GM19025 (cell line): ENCODE measurements around the gene HOXD11.

Experiments used
- ATAC-seq: cut with Tn5 transposase; IDR thresholded peaks from one replicate; pipeline ENCODE4 v1.9.1; 2021; ENCODE audit warnings: mild to moderate bottlenecking, low read depth, moderate library complexity; ENCODE audit not compliant: unreplicated experiment

The HOXD11 gene

DNA sequence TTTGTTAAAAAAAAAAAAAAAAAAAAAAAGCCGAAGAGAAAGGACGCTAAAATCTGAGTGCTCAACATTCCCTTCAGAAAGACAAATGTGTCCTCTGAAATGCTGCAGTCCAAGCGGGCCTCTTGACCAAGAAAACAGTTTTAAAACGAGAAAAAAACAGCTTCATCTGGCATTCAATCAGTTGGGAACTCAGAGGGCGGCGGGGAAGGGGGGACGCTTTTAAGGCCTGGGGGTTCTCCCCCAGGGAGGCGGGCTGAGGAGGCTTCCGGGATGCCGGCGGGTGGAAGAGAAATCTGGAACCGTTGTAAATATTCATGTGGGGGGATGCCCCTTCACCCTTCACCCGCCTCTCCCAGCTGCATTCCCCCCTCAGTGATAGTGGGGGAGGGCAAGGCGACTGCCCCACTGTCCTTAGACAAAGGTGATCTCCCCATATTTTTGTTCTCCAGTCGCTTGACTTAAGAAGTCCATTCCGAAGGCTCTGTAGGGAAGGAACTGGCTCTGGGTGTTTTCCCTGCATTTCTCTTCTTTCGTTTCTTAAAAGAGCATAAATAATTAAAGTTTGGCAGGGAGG is 3.3 kb upstream of the HOXD11 start:
- no peak for ATAC-seq

DNA sequence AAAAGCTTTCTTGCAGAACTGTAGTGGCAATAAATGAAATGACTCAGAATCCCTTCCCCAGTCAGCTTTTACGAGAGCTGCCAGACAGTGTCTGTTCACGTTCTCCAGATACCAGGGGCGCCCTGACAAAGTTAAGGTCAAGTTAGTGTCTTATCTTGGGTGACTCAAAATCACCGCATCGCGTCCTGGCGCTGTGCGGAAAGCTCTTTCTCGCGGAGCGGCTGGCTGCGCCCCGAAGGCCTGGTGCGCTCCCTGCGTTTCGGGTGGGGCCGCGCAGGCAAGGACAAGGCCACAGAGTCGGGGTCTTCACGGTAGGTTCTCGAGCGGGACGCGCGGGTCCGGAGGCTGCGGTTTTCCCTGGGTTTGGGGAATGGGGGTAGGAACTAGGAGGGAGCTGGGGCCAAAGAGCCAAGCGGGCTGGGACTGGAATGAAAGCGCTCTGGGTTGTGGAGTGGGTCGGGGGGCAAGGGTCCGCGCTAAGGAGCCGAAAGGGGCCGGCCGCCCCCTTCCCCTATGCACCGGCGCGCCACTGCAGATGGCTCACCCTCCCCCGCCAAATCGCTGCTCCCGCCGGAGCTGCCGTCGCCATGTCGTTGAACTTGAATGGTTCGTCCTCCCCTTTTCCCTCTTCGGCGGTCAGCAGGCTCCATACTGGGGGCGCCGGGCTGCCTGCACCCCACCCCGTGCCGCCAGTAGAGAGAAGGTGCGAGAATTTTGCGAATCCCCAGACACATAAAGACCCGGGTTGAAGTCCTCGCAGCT is 2.6 kb upstream of the HOXD11 start:
- no peak for ATAC-seq

DNA sequence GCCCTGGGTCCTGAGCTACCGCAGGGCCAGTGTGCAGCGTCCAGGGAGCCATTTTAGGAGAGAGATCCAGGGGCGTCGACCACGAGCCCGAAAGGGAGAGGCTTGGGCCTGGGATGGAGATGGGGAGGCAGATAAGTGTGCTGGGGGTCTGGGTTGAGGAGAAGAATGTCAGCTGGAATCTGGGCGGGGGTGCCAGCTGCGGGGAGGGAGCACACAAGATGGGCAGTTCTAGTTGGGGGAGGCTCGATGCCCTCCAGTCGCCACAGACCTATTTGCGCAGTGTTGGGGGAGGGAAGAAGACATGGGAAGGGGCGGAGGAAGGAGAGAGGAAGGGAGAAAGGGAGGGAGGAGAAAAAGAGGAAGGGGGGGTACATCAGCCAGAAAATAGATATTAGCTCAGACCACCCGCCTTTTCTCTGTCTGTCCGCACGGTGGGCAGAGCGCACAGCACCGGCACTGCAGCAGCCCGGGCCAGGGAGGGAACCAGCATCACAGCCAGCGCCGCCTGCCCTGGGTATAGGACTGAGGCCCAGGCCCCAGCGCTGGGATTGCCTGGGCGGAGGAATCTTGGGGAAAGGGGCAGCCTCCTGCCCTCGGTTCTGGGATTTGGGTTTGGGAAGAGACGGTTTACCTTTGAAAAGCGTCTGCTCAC is 1.9 kb upstream of the HOXD11 start:
- ATAC-seq = no peak

DNA sequence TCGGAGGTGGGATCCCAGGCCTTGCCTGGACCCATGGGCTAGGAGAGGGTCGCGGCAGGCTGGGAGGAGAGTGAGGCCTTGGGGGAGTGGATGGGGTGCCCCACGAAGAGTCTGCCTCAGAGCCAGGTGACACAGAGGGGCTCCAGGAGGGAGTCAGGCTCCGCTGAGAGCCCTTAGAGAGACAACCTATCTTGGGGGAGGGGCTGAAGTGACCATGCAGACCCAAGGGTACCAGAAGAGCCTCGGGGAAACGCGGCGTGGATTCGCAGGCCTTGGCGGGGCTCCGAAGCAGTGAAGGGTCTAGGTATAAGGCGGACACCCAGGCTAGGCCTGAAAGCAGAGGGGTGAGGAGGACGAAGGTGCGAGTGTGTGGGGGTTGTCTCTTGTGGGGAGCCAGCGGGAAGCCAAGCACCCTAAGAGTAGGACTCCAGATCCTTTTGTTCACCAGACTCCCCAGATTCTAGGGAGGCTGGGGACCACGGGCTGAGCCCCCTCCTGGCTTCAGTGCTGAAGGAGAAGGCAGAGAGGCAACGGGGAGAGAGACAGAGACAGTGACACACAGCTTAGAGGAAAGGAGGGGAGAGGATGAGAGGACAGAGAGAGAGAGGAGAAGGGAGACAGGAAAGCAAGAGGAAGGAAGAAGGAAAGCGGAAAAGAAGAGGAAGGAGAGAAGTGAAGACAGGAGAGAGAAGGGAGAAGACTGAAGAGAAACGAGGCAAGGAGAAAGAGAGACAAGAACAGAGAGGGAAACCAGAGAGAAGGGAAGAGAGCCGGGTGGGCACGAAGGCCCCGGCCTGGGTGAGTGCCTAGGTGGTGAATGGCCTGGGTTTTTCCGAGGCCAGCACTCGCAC is 1.1 kb upstream of the HOXD11 start:
- no peak for ATAC-seq

DNA sequence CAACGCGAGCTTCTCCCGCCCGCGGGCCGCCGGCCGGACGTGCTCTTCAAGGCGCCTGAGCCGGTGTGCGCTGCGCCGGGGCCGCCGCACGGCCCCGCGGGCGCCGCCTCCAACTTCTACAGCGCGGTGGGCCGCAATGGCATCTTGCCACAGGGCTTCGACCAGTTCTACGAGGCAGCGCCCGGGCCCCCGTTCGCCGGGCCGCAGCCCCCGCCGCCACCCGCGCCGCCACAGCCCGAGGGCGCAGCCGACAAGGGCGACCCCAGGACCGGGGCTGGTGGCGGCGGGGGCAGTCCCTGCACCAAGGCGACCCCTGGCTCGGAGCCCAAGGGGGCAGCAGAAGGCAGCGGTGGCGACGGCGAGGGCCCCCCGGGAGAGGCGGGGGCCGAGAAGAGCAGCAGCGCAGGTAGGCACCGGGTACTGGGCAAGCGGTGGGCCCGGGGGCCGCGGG is 676 bp downstream of the HOXD11 start:
- no peak for ATAC-seq

DNA sequence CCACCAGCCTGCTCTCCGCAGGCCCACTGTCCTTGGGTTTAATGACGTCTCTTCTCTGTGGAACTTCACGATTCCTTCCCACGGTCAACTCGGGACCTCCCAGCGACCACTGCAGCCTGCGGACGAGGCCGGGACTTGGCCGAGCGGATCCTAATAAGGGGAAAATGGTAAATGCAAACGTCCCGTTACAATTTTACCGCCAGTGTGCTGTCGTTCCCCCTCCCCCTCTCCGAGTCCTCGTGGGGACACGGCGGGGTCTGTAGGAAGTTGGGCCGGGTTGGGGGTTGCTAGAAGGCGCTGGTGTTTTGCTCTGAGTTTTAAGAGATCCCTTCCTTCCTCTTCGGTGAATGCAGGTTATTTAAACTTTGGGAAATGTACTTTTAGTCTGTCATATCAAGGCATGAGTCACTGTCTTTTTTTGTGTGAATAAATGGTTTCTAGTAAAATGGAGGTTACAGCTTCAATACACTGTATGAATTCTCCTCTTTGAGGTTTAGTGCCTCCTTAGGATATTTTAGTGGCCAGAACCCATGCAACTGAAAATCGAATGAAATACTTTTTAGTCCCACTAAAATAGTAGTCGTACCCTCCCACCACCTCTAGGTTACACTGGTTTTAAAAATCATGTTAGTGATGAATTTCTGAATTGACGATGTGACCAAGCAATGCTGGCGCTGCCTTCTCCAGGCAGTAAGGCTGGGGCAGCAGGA is 2.3 kb downstream of the HOXD11 start:
- ATAC-seq = no peak

DNA sequence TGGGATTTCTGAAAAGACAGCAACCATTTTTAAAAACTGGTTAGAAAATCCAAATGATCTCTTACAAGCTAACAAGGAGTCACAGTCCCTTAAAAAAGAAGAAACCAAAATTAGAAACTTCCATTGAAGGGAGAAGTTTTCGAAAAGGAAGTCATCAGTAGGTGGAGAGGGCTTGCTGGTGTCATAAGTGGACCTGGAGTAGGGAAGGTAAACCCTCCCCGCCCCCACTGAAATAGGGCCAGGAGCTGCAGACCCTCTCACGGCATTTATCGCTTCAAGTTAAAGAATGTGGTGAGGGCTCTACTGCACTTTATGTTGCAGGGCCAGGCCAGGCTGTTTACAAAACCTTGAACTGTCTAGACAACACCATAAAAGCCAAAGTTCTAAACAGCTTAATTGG is 2.9 kb downstream of the HOXD11 start:
- ATAC-seq = no peak

DNA sequence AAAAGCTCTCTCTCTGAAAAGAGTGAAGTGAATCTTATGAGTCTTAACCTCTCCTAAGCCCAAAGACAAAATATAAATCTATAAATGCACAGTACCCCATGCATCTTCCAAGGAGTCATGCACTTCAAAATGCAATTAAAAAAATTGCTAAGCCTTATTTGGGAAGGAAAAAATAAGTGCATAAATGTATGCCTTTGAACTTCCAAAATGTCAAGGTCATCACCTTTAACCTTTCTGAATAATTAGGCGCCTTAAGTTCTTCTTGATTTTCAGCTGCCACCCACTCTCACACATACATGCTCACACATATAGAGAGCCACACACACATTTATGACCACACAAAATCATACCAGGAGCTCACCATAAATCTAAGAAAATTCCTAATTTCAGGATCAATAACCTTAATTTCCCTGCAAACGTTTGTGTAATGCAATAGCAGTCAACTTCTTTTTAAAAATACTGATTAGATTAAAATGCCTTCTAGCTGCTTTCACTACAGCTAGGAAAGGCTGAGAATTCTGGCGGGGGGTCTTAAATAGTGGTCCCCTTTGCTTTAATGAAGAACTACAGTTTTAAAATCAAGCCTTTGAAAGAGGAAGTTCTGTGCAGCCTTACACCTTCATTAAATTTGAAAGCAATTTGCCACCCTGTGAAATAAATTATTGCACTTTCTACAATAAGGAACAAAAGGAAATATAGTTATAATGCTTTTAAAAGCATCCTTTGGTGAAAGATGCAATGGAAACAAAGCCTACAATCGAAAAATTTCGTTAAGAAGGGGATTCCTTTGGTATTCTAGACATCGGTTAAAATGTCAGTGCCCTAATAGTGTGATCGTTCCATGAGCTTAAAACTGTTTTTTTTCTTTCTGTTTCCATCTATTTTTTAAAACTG is 3.6 kb downstream of the HOXD11 start:
- no peak for ATAC-seq

DNA sequence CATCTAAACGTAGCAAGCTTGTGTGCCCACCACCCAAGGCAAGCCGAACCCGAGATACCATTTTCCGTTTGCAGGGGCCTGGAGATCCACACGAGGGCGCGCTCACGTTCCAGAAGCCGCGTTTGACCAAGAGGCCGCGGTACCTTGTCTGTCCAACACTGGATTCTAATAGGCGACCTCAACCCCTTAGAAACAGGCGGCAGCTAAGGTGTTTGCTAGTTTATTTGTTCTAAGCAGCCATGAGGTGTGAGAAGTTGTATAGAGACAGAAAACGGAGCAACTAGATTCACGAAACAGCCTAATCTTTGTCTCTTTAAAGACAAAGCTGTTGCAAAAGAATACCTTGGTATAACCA is 4.2 kb downstream of the HOXD11 start:
- ATAC-seq = no peak

DNA sequence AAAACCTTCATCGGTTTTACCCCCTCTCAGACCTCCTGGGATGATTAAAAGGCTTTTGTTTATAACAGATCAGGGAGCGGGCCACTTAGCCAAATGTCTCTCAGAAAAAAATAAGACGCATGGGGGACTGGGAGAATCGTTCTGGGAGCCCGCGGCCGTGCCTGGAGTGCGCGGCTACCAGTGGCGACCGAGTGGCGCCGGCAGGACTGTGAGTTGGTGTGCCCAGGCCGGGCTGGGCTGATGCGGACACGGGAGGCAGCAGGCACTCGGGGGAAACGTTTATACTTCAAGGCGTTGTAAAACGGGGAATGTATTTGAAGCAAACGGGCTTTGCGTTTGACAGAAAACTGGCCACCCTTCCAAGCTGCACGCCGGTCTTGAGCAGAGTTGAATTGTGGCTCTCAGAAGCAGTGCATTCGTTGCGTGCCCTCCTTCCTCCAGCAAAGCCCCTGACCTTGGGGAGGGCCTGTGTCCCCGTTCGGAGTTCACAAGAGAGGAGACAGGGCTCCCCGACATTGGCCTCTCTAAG is 4.8 kb downstream of the HOXD11 start:
- ATAC-seq = no peak

DNA sequence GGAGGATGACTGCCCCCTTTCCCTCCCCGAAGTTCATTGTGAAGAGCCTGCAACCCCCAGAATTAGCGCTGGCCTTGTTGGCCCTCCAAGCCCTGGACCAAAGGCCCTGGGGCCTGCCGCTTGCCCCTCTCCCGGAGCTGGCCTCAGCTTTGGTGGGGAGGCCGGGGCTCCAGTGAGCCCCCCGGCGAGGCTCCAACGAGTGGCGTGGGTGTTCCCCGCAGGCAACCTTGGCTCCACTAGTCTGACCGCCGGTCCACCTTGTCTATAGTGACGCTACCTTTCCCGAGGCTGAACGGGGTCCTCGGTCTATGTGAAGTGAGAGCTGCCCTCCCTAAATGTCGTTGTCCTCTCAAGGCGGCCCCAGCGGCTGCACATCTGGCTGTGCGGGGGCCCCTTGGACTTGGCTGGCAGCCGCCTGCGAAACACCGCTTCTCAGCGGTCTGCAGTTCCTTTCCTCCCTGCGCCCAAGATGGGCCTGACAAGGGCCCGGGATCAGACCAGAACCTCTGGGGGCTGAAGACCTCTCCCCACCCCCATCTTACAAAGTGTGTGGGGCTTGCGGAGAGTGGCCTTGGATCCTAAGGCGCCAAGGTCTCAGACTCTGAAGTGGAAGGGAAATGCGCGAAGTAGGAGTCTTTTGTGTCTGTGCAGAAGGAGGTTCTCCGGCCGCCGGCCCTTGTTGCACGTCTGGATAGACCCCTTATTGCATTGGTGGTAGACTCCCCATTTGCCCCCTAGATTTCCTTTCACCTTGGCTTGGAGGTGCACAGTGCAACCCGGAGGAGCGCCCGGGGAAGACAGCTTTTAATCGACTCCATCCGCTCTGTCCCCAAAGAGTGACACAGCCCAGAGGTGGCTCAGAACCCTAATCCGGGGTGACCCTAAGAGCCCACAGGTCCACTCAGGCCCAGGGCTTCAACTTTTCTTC is 5.6 kb downstream of the HOXD11 start:
- no peak for ATAC-seq

DNA sequence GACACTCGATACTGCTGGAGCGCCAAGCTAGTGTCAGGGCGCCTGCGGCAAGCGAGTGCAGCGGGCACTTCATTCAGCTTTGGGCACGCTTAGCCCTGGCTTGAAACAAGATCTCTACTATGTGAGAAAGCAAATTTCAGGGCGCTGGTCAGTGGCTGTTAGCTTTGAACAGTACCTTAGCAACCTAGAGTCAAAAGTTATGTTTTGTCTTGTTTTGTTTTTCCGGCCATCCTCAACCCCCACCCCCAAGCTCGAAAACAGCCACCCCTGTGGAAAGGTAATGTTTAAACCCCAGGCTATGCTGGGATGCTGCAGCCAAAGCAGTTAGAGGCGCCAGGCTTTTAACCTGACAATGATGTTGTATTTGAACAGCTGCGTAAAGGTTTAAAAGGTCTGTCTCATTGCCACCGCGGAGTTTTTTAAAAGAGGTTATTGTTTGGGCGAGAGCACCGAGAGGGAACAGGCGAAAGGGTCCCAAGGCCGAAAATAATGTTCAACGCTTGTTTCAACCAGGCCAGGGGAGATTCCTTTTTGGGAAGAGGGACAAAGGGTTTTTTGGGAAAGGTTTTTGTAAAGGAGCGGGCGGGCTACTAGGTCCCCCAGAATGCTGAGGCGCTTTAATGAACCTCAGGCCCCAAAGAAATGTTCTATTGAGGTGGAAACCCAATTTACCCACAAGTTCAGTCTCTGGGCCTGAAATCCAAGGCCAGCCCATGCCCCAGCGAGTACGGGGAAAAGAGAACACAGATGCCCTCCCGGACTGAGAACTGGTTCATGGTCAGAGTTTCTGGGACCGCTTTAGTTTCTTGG is 7.2 kb downstream of the HOXD11 start:
- ATAC-seq = no peak

DNA sequence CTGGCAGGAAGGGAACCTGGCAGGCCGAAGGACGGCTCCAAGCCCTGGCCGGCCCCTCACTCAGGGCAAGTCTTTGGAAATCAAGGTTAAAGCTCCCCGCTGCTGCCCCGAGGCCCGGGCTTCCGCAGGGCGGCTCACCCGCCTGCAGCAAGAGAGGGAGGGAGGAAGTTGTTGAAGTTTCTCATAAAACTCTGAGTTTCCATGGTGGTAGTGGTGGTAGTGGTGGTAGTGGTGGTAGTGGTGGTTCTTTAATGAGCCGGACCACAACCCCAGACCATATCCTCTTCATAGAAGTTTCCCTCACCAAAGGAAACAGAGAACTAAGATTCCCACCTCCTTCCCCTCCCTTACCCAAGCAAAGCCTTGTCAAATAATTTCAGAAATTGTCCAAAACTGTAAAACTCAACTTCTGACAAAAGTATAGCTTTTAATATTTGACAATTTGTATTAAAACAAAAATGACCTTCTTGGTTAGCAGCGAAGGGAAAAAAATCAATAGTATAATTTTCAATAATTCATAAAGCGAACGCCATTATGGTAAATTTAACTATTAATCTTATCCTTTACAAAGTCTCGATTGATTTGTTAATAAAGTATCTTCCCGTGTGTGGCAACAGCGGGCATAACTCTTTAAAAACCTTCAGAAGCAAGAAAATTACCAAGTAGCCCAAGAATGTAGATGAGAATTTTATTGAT is 8.0 kb downstream of the HOXD11 start:
- no peak for ATAC-seq

DNA sequence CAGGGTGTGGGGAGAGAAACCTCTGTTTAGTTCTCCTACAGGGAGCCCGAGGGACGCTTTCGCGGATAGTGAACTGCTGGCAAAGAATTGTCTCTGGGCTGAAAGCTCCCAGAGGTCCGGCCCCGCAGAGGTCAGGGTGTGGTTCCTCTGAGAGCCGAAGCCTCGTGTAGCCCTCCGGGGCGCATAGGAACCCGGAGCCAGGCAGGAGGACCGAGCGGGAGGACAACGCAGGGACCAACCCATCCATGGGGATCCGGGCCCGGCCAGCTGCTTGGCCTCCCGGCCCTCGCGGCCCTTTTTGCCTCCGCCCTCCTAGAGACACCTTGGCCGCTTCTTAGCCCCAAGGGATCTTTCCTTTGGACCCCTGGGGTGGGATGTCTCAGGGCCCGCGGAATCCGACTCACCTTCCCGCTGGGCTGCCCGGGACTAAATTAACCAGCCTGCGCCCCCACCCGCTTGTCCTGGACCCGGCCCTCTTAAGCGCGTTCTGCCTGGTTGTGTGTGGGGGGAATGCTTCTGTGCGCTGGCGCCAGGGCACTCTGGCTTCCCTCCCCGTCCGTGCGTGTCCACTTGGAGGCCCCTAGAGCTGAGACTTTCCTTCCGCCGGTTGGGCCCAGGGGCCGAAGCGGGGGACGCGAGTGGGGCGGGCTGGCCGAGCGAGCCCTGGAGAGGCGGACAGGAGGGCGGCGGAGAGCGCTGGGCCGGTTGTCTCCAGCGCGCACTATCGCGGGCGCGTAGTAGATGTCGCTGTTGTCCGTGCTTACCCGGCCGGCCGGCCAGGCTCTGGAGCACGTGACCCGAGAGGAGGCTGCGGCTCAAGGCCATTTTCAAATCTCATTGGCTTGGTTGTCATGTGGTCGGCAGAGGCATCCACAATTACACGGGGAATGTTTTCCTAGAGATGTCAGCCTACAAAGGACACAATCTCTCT is 9.1 kb downstream of the HOXD11 start, which contains the start of gene HOXD10:
Gene HOXD10, plus strand, starts transcription at position 896 of the 931 bp plus-strand sequence. CDS start 56 bp downstream, outside the sequence.
- ATAC-seq = no peak

DNA sequence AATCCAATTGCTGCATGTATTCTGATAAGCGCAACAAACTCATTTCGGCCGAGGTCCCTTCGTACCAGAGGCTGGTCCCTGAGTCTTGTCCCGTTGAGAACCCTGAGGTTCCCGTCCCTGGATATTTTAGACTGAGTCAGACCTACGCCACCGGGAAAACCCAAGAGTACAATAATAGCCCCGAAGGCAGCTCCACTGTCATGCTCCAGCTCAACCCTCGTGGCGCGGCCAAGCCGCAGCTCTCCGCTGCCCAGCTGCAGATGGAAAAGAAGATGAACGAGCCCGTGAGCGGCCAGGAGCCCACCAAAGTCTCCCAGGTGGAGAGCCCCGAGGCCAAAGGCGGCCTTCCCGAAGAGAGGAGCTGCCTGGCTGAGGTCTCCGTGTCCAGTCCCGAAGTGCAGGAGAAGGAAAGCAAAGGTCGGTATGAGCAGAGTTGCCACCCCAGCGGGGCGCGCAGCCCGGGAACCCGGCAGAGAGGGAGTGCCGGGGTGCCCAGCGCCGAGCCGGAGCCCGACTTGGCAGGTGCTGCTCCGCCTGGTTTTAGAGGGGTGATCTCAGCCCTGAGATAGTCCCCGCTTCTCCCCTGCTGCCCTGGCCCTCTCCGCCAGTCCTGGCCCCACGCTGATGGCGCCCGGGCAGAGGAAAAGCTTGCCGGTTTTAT is 10.2 kb downstream of the HOXD11 start:
- ATAC-seq = no peak
